ENCODE data around the gene FOXP1. TPM values are rescaled to one million over a fixed set of nuclear protein-coding genes. Genes with fewer than 3 reads are reported as not detected.

Gene FOXP1
- total RNA-seq, 1 donor from 2014 or later, result 41.2 TPM

DNA sequence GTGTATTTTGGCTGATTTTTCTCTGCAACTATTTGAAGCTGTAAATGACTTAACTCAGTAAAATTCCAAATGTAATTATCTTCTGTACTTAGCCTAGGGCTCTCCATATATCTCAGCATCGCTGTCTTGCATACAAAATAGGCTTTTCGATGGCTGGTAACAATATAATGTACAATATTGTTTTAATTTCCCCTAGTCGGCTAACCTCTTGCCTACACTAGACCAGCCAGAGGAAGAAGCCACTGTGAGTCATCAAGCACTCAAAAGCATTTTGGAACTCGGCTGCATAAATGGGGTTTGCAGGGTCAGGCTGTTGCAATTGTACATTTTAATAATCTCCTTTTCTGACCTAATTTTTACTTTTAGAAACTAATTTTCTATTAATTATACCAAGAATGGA is 583.8 kb downstream of the FOXP1 start:
- no peak for DNase-seq
- H3K27me3 ChIP-seq (ENCODE audit: low read depth), result no peaks in the 10 kb centered on the region
- peaks cover 57% of the 10 kb centered on the region for H3K36me3 ChIP-seq
- no peak for TF ChIP-seq CTCF (IDR thresholded peaks at IDR 0.05; ENCODE audit: borderline replicate concordance)
- no peak overlapping the region for H3K4me3 ChIP-seq
- peaks cover 36% of the 10 kb centered on the region for H3K4me1 ChIP-seq
- no peak overlapping the region for H3K27ac ChIP-seq (replicated peaks)
- intact Hi-C loops (cut with micrococcal nuclease), result no loop called here
- H3K9me3 ChIP-seq (replicated peaks), result no peaks in the 10 kb centered on the region

GRCh38 chr3:70996082-70996481 is 587.4 kb downstream of the FOXP1 start:
- no peaks in the 10 kb centered on the region for H3K9me3 ChIP-seq (replicated peaks)
- intact Hi-C loops (cut with micrococcal nuclease), result no loop called here
- peaks cover 17% of the 10 kb centered on the region for H3K4me1 ChIP-seq
- no peak for TF ChIP-seq CTCF (IDR thresholded peaks at IDR 0.05; ENCODE audit: borderline replicate concordance)
- DNase-seq, result no peak
- H3K4me3 ChIP-seq, result no peak overlapping the region
- H3K27ac ChIP-seq (replicated peaks), result no peak overlapping the region
- H3K27me3 ChIP-seq (ENCODE audit: low read depth), result no peaks in the 10 kb centered on the region
- H3K36me3 ChIP-seq, result peaks cover 66% of the 10 kb centered on the region

DNA sequence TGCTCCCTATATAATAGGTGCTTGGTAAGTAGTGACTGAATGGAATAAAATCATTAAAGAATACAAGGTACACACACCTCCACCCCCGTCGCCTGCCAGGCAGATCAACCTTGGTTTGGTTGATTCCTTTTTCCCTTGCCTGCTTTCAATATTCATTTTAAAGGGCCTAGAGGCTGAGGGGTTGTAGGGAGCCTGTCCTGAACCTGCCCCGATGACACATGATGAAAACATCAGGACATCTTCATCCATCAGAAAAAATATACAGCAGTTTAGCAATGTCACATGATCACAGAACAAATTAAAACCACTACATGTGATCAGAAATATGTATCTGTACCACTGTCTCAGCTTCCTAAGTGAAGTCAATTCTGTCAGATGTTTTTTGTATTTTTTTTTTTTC is 588.9 kb downstream of the FOXP1 start:
- TF ChIP-seq CTCF (IDR thresholded peaks at IDR 0.05; ENCODE audit: borderline replicate concordance), result no peak
- no peak overlapping the region for H3K27ac ChIP-seq (replicated peaks)
- peaks cover 14% of the 10 kb centered on the region for H3K4me1 ChIP-seq
- H3K4me3 ChIP-seq, result no peak overlapping the region
- intact Hi-C loops (cut with micrococcal nuclease), result no loop called here
- H3K27me3 ChIP-seq (ENCODE audit: low read depth), result no peaks in the 10 kb centered on the region
- no peaks in the 10 kb centered on the region for H3K9me3 ChIP-seq (replicated peaks)
- DNase-seq, result no peak
- H3K36me3 ChIP-seq, result peaks cover 53% of the 10 kb centered on the region

- peaks cover 26% of the 10 kb centered on the region for H3K4me1 ChIP-seq
- peaks cover 40% of the 10 kb centered on the region for H3K36me3 ChIP-seq
- H3K27ac ChIP-seq (replicated peaks), result no peak overlapping the region
- DNase-seq, result no peak
- H3K4me3 ChIP-seq, result no peak overlapping the region
- TF ChIP-seq CTCF (IDR thresholded peaks at IDR 0.05; ENCODE audit: borderline replicate concordance), result no peak
- H3K9me3 ChIP-seq (replicated peaks), result no peaks in the 10 kb centered on the region
- no peaks in the 10 kb centered on the region for H3K27me3 ChIP-seq (ENCODE audit: low read depth)
- intact Hi-C loops (cut with micrococcal nuclease), result no loop called here
These were observed 590.8 kb downstream of the FOXP1 start for GRCh38 chr3:70992562-70993204.

DNA sequence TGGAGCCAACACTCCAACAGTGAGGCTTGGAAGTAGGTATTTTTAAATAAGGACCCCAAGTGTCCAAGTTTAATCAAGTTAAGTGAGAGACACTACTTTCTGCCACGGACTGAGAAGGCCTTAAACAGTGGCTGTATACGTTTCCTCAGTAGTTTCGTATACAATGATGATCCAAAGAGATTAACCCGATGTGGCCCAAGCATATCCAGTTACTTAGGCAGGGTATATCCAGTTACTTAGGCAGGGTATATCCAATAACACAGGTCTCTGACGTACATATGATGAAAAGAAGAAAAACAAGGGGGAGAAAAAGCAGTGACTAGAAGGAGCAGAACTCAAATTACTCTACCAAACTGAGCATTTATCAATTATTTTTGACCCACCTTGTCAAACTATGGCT is 591.4 kb downstream of the FOXP1 start:
- Histone ChIP-seq H3K4me3 (no peak overlapping the region), H3K9me3 (replicated peaks) (no peaks in the 10 kb centered on the region), H3K36me3 (peaks cover 40% of the 10 kb centered on the region), H3K27ac (replicated peaks) (no peak overlapping the region), H3K4me1 (peaks cover 31% of the 10 kb centered on the region), H3K27me3 (ENCODE audit: low read depth) (no peaks in the 10 kb centered on the region)
- no peak for TF ChIP-seq CTCF (IDR thresholded peaks at IDR 0.05; ENCODE audit: borderline replicate concordance)
- intact Hi-C loops (cut with micrococcal nuclease), result no loop called here
- DNase-seq, result no peak
